HepG2 (cell line): ENCODE measurements around the gene SEPHS1. TPM values are rescaled to one million over a fixed set of nuclear protein-coding genes. Genes with fewer than 3 reads are reported as not detected.

Experiments
- BHLHE40 ChIP-seq: IDR thresholded peaks from 2 replicates; pipeline ENCODE4 v1.6.1; 2011; ENCODE audit warnings: low read length, improper control_type of control experiment
- EEA1 ChIP-seq: sonication (generic); formaldehyde crosslinking; IDR thresholded peaks from 2 replicates; pipeline ENCODE4 v1.5.1; 2020; ENCODE audit warnings: mild to moderate bottlenecking, missing genetic modification reagents, borderline replicate concordance
- KLF6 ChIP-seq: IDR thresholded peaks from 2 replicates; pipeline ENCODE4 v1.8.0; 2016; ENCODE audit warnings: missing biosample characterization, missing genetic modification reagents
- SPEN ChIP-seq: sonication (generic); formaldehyde crosslinking; IDR thresholded peaks from 2 replicates; pipeline ENCODE4 v1.5.1; 2020; ENCODE audit warnings: low read depth, mild to moderate bottlenecking, missing genetic modification reagents
- TFDP1 ChIP-seq: IDR thresholded peaks from 2 replicates; pipeline ENCODE4 v1.6.1; 2016; ENCODE audit warnings: missing compliant biosample characterization, missing genetic modification reagents, borderline replicate concordance
- ZBTB42 ChIP-seq: sonication (generic); formaldehyde crosslinking; IDR thresholded peaks from 2 replicates; pipeline ENCODE4 v1.5.0; 2020; ENCODE audit warnings: mild to moderate bottlenecking, missing genetic modification reagents
- ZMYM4 ChIP-seq: sonication (generic); formaldehyde crosslinking; IDR thresholded peaks from 2 replicates; pipeline ENCODE4 v1.8.1; 2023; ENCODE audit warnings: mild to moderate bottlenecking, missing genetic modification reagents
- ZNF598 ChIP-seq: sonication (generic); formaldehyde crosslinking; IDR thresholded peaks from 2 replicates; pipeline ENCODE4 v1.5.1; 2020; ENCODE audit warnings: mild to moderate bottlenecking, missing genetic modification reagents, borderline replicate concordance
- ZNF605 ChIP-seq: sonication (generic); formaldehyde crosslinking; IDR thresholded peaks from 2 replicates; pipeline ENCODE4 v1.8.0; 2022; ENCODE audit warnings: mild to moderate bottlenecking, missing genetic modification reagents
- ZNF607 ChIP-seq: sonication (generic); formaldehyde crosslinking; IDR thresholded peaks from 2 replicates; pipeline ENCODE4 v1.5.1; 2020; ENCODE audit warnings: missing genetic modification reagents, mild to moderate bottlenecking, borderline replicate concordance
- ZNF891 ChIP-seq: sonication (generic); formaldehyde crosslinking; IDR thresholded peaks from 2 replicates; pipeline ENCODE4 v1.5.0; 2020; ENCODE audit warnings: mild to moderate bottlenecking, missing genetic modification reagents
- polyA plus RNA-seq, 8 experiments: library from polyadenylated mRNA; depleted of rRNA in 3 of 8; stranded (reverse) in 7 of 8; unstranded in 1 of 8; fragments of >200 nt; fragmentation: Illumina TruSeq in 4 of 8; extraction: Trizol in 4 of 8; gene quantifications; 2 replicates each; pipeline versions ENCODE4 v1.2.1 to v1.2.3, GENCODE V29; 2011 to 2016; ENCODE audit warnings: low read depth in 4 of 8, missing spikeins in 1 of 8, mixed read lengths in 1 of 8; ENCODE audit not compliant: insufficient read depth in 1 of 8
- total RNA-seq, 5 experiments: library from RNA; depleted of rRNA; stranded (reverse); fragments of >200 nt; fragmentation: Illumina TruSeq; extraction: Trizol; gene quantifications; 2 replicates each; pipeline ENCODE4 v1.2.3, GENCODE V29; 2016; ENCODE audit warnings: low read depth in 1 of 5
- TF ChIP-seq, protein P1 (sequence below): sonication (generic); formaldehyde crosslinking; IDR thresholded peaks from 2 replicates; pipeline ENCODE4 v1.4.0; 2020; ENCODE audit warnings: mild to moderate bottlenecking, missing genetic modification reagents
- TF ChIP-seq, protein P2 (sequence below): sonication (generic); formaldehyde crosslinking; IDR thresholded peaks from 2 replicates; pipeline ENCODE4 v1.8.0; 2022; ENCODE audit warnings: missing genetic modification reagents, mild to moderate bottlenecking, borderline replicate concordance
- TF ChIP-seq, protein P3 (sequence below): sonication (generic); formaldehyde crosslinking; IDR thresholded peaks from 2 replicates; pipeline ENCODE4 v1.4.0; 2020; ENCODE audit warnings: missing genetic modification reagents, mild to moderate bottlenecking, borderline replicate concordance

Gene SEPHS1
- total and polyA plus RNA-seq, 2 of the 13 experiments (the other 11 are each of a cell fraction or from before 2014, with no cell fraction given) = 57.8 to 61.5 TPM

GRCh38 chr10:13272164-13272571 lies 75.9 kb downstream of the SEPHS1 start (continued):
- TF ChIP-seq, protein P1, sequence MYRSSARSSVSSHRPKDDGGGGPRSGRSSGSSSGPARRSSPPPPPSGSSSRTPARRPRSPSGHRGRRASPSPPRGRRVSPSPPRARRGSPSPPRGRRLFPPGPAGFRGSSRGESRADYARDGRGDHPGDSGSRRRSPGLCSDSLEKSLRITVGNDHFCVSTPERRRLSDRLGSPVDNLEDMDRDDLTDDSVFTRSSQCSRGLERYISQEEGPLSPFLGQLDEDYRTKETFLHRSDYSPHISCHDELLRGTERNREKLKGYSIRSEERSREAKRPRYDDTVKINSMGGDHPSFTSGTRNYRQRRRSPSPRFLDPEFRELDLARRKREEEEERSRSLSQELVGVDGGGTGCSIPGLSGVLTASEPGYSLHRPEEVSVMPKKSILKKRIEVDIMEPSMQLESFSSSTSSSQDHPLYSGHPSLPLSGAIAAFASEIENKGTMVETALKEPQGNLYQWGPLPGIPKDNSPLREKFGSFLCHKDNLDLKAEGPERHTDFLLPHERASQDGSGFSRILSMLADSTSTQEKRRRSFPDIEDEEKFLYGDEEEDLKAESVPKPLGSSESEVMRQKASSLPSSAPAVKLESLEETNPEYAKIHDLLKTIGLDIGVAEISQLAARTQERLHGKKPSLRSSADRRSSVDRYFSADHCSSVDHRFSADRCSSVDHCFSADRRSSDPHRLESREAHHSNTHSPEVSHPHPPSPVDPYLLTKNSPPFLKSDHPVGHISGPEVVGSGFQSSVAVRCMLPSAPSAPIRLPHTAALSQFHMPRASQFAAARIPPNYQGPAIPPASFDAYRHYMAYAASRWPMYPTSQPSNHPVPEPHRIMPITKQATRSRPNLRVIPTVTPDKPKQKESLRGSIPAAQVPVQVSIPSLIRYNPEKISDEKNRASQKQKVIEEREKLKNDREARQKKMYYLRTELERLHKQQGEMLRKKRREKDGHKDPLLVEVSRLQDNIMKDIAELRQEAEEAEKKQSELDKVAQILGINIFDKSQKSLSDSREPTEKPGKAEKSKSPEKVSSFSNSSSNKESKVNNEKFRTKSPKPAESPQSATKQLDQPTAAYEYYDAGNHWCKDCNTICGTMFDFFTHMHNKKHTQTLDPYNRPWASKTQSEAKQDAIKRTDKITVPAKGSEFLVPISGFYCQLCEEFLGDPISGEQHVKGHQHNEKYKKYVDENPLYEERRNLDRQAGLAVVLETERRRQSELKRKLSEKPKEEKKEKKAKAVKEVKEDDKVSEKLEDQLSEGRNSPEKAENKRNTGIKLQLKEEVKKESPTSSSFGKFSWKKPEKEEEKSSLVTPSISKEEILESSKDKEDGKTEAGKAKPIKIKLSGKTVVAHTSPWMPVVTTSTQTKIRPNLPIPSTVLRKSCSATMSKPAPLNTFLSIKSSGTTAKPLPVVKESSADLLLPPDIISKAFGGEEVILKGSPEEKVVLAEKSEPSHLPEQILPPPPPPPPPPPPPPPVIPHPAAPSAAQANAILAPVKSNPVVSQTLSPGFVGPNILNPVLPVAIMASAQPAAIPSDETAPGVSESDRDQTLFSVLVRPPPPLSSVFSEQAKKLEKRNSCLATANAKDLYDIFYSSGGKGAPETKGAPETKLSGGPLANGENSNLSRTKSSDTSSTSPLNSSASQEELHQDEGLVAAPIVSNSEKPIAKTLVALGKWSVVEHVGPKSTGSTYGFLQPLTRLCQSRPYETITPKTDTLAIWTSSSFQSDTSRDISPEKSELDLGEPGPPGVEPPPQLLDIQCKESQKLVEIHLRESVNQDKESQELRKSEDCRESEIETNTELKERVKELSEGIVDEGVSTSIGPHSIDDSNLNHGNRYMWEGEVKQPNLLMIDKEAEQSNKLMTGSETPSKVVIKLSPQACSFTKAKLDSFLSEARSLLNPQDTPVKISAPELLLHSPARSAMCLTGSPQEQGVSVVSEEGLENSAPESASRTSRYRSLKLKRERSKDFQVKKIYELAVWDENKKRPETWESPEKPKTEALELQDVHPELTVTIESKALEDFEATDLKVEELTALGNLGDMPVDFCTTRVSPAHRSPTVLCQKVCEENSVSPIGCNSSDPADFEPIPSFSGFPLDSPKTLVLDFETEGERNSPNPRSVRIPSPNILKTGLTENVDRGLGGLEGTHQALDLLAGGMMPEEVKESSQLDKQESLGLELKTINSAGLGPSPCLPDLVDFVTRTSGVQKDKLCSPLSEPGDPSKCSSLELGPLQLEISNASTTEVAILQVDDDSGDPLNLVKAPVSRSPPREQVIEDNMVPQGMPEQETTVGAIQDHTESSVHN = 0 out of 2 replicates have a peak, but pooled peaks have one; percentile 69
- TF ChIP-seq ZNF598 (CRISPR knock-in tag) = peak; percentile 81; the same call in 1 of the 2 replicates
- TF ChIP-seq TFDP1 (CRISPR knock-in tag) = peak; percentile 63; the same call in 1 of the 2 replicates
- TF ChIP-seq ZMYM4 = peak; percentile 43; the same call in 1 of the 2 replicates
- 0 out of 2 replicates have a peak, but pooled peaks have one; percentile 24 for TF ChIP-seq BHLHE40
- no peak for TF ChIP-seq ZBTB42 (CRISPR knock-in tag)
- TF ChIP-seq, protein P2, sequence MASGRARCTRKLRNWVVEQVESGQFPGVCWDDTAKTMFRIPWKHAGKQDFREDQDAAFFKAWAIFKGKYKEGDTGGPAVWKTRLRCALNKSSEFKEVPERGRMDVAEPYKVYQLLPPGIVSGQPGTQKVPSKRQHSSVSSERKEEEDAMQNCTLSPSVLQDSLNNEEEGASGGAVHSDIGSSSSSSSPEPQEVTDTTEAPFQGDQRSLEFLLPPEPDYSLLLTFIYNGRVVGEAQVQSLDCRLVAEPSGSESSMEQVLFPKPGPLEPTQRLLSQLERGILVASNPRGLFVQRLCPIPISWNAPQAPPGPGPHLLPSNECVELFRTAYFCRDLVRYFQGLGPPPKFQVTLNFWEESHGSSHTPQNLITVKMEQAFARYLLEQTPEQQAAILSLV = 0 out of 2 replicates have a peak, but pooled peaks have one; percentile 79
- TF ChIP-seq EEA1 (CRISPR knock-in tag) = peak; percentile 65; the same call in 1 of the 2 replicates
- TF ChIP-seq ZNF605 (CRISPR knock-in tag) = peak; percentile 29; the same call in 1 of the 2 replicates
- 0 out of 2 replicates have a peak, but pooled peaks have one; percentile 24 for TF ChIP-seq SPEN
- no peak for TF ChIP-seq KLF6 (CRISPR knock-in tag)
- TF ChIP-seq, protein P3, sequence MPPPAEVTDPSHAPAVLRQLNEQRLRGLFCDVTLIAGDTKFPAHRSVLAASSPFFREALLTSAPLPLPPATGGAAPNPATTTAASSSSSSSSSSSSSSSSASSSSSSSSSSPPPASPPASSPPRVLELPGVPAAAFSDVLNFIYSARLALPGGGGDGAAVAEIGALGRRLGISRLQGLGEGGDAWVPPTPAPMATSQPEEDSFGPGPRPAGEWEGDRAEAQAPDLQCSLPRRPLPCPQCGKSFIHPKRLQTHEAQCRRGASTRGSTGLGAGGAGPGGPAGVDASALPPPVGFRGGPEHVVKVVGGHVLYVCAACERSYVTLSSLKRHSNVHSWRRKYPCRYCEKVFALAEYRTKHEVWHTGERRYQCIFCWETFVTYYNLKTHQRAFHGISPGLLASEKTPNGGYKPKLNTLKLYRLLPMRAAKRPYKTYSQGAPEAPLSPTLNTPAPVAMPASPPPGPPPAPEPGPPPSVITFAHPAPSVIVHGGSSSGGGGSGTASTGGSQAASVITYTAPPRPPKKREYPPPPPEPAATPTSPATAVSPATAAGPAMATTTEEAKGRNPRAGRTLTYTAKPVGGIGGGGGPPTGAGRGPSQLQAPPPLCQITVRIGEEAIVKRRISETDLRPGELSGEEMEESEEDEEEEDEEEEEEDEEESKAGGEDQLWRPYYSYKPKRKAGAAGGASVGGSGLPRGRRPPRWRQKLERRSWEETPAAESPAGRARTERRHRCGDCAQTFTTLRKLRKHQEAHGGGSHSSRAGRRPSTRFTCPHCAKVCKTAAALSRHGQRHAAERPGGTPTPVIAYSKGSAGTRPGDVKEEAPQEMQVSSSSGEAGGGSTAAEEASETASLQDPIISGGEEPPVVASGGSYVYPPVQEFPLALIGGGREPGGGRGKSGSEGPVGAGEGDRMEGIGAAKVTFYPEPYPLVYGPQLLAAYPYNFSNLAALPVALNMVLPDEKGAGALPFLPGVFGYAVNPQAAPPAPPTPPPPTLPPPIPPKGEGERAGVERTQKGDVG (CRISPR knock-in tag) = 0 out of 2 replicates have a peak, but pooled peaks have one; percentile 38
- TF ChIP-seq ZNF607 (CRISPR knock-in tag) = 0 out of 2 replicates have a peak, but pooled peaks have one; percentile 50
- peak; percentile 5; the same call in 1 of the 2 replicates for TF ChIP-seq ZNF891
